PC-3 (cell line): ENCODE measurements around the gene TNPO1.

Experiments
- CTCF ChIP-seq: fragments of 300-600 bp; sonication (generic); conservative IDR thresholded peaks from 2 replicates; pipeline ENCODE4 v1.5.1; 2017; ENCODE audit warnings: antibody characterized with exemption, low read depth, mild to moderate bottlenecking, low read length
- EZH2 ChIP-seq: fragments of 300-600 bp; sonication (generic); IDR thresholded peaks from one replicate; pipeline ENCODE4 v1.6.1; 2017; ENCODE audit warnings: antibody characterized with exemption, mild to moderate bottlenecking, low read length; ENCODE audit not compliant: unreplicated experiment
- EZH2phosphoT487 ChIP-seq: fragments of 300-600 bp; sonication (generic); IDR thresholded peaks from 2 replicates; pipeline ENCODE4 v1.6.1; 2018; ENCODE audit warnings: mild to moderate bottlenecking, antibody characterized with exemption, low read length, borderline replicate concordance

DNA sequence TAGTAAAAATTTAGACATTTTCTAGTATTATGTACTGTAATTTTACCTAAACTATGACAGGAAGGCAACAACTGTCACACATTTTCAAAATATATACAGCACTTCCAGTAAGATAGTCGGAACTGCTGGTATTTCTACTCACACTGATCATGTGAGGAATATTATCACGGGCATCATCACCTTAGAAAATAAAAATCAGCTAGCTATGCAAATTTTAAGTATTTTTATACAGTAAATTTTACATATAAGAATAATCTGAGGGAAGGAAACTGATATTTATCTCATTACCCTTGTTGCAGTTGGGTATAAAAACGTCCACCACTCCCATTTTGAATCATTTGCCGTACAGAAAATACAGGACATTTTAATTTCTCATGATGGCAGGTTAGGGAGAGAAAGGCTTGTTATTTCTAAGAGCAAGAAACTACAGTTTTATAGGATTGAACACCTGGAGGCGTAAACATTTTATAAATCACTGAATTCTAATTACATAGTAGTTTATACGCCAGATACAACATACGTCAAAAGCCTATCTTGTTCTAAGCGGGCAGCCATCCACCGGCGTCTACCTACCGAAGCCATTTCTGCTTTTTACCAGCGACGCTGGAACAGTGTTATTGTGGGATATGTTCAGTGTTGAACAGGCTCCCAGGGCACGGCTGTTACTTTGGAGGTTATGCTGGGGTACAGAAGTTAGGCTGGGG, 729 bp upstream of the TNPO1 start:
- TF ChIP-seq CTCF (no peak), EZH2 (no peak), EZH2phosphoT487 (no peak)
